Endothelial cell of umbilical vein (primary cell): Measurements from ENCODE around the gene ARRDC1. TPM values are rescaled to one million over a fixed set of nuclear protein-coding genes. Genes with fewer than 3 reads are reported as not detected.

Source experiments
- BruUV-seq: library from RNA; stranded (reverse); fragments of 400-500 nt; replicated peaks from 2 replicates; lab custom pipeline; 2021; lab: Mats Ljungman, UMichigan
- CTCF ChIA-PET: fragments of 300-600, 350-600 bp; sonication (Branson Sonifier 250); formaldehyde crosslinking; loops from one replicate; lab custom pipeline; 2021; ENCODE audit warnings: antibody characterized with exemption, inconsistent platforms; lab: Charles Lee
- POLR2A ChIA-PET: fragments of 300-600, 350-600 bp; sonication (Branson Sonifier 250); formaldehyde crosslinking; loops from one replicate; lab custom pipeline; 2021; ENCODE audit warnings: antibody characterized with exemption, inconsistent platforms; lab: Charles Lee
- DNase-seq: peaks from one replicate; pipeline ENCODE4 v3.0.0-alpha.2; 2011; ENCODE audit warnings: low read depth, low spot score
- FAIRE-seq: peaks from 2 replicates; lab custom pipeline; 2011; peaks lifted over from hg19 to GRCh38; lab: Jason Lieb, UNC
- H2AFZ ChIP-seq: 2 replicates; pipeline ENCODE4 v1.6.0; 2012; ENCODE audit warnings: low read depth, low read length, control low read depth, inconsistent platforms
- H3K27ac ChIP-seq: 2 replicates; pipeline ENCODE4 v1.5.1; 2011; ENCODE audit warnings: low read depth, mild to moderate bottlenecking, control low read depth, low read length, moderate library complexity; ENCODE audit not compliant: insufficient read depth
- H3K27me3 ChIP-seq, 2 experiments: 2 replicates each; pipeline versions ENCODE4 v1.6.0 to v1.6.1; 2011; ENCODE audit warnings: low read length in 2 of 2, mixed read lengths in 1 of 2; ENCODE audit not compliant: control insufficient read depth in 2 of 2, insufficient read depth in 2 of 2
- H3K36me3 ChIP-seq, 2 experiments: 2 replicates in 1 of 2; 3 replicates in 1 of 2; pipeline ENCODE4 v1.5.1; 2011; ENCODE audit warnings: low read length in 2 of 2, mild to moderate bottlenecking in 1 of 2, moderate library complexity in 1 of 2; ENCODE audit not compliant: control insufficient read depth in 2 of 2, insufficient read depth in 2 of 2; ENCODE audit errors: extremely low read depth in 1 of 2
- H3K4me1 ChIP-seq: 3 replicates; pipeline ENCODE4 v1.5.1; 2011; ENCODE audit warnings: mild to moderate bottlenecking, low read length; ENCODE audit not compliant: control insufficient read depth, insufficient read depth; ENCODE audit errors: extremely low read depth
- H3K4me2 ChIP-seq: 2 replicates; pipeline ENCODE4 v1.6.1; 2011; ENCODE audit warnings: low read length, control low read depth, mixed read lengths; ENCODE audit not compliant: insufficient read depth
- H3K4me3 ChIP-seq, 3 experiments: fragments of 200-600 bp in 1 of 3; sonication (generic), shearing (Covaris generic) in 1 of 3; replicated peaks in 1 of 3; 2 replicates each; pipeline ENCODE4 v1.5.1; 2011 to 2016; ENCODE audit warnings: control low read depth in 3 of 3, low read length in 3 of 3, mild to moderate bottlenecking in 2 of 3, inconsistent platforms in 1 of 3, low read depth in 1 of 3, moderate library complexity in 1 of 3; ENCODE audit not compliant: insufficient read depth in 1 of 3
- H3K79me2 ChIP-seq: 2 replicates; pipeline ENCODE4 v1.6.0; 2012; ENCODE audit warnings: low read length, inconsistent platforms; ENCODE audit not compliant: control insufficient read depth, insufficient read depth
- H3K9ac ChIP-seq: replicated peaks from 2 replicates; pipeline ENCODE3; 2011; ENCODE audit warnings: low read length, control low read depth; ENCODE audit not compliant: insufficient read depth; ENCODE audit errors: extremely low read depth
- H3K9me1 ChIP-seq: replicated peaks from 3 replicates; pipeline ENCODE4 v1.6.0; 2011; ENCODE audit warnings: mild to moderate bottlenecking, low read length; ENCODE audit not compliant: control insufficient read depth, insufficient read depth; ENCODE audit errors: extremely low read depth
- H3K9me3 ChIP-seq: replicated peaks from 2 replicates; pipeline ENCODE4 v1.5.1; 2012; ENCODE audit warnings: low read length, inconsistent platforms; ENCODE audit not compliant: control insufficient read depth, insufficient read depth
- H4K20me1 ChIP-seq: replicated peaks from 2 replicates; pipeline ENCODE3; 2011; ENCODE audit warnings: mild to moderate bottlenecking, low read length; ENCODE audit not compliant: control insufficient read depth, insufficient read depth; ENCODE audit errors: extremely low read depth
- CTCF ChIP-seq, 2 donors: IDR thresholded peaks; 1 replicate in 1 of 2; 2 replicates in 1 of 2; pipeline ENCODE4 v1.5.1; 2011; ENCODE audit warnings: low read length in 2 of 2, mild to moderate bottlenecking in 2 of 2, moderate library complexity in 2 of 2, control low read depth in 1 of 2, inconsistent platforms in 1 of 2, low read depth in 1 of 2; ENCODE audit not compliant: insufficient read depth in 1 of 2; ENCODE audit errors: extremely low read depth in 1 of 2
- EZH2 ChIP-seq: IDR thresholded peaks from 2 replicates; pipeline ENCODE4 v1.6.1; 2012; ENCODE audit warnings: borderline replicate concordance, low read depth, mild to moderate bottlenecking, moderate library complexity, low read length, inconsistent platforms; ENCODE audit not compliant: severe bottlenecking
- FOS ChIP-seq: IDR thresholded peaks from 2 replicates; pipeline ENCODE4 v1.6.1; 2011; ENCODE audit warnings: mild to moderate bottlenecking, low read length, moderate library complexity, borderline replicate concordance; ENCODE audit not compliant: insufficient read depth
- GATA2 ChIP-seq: IDR thresholded peaks from 2 replicates; pipeline ENCODE4 v1.7.0; 2011; ENCODE audit warnings: low read depth, mild to moderate bottlenecking, moderate library complexity, mixed read lengths, low read length; ENCODE audit not compliant: insufficient read length, insufficient read depth
- JUN ChIP-seq: IDR thresholded peaks from 2 replicates; pipeline ENCODE4 v1.6.1; 2011; ENCODE audit warnings: borderline replicate concordance, low read depth; ENCODE audit not compliant: insufficient read length, insufficient read depth
- MAX ChIP-seq: IDR thresholded peaks from 2 replicates; pipeline ENCODE4 v1.6.1; 2011; ENCODE audit not compliant: insufficient read depth, insufficient read length
- MYC ChIP-seq: IDR thresholded peaks from one replicate; pipeline ENCODE4 v1.6.1; 2011; ENCODE audit warnings: mild to moderate bottlenecking, low read depth, low read length
- POLR2A ChIP-seq: IDR thresholded peaks from 2 replicates; pipeline ENCODE4 v1.6.1; 2012; ENCODE audit warnings: low read depth, mild to moderate bottlenecking, control low read depth, low read length
- POLR2AphosphoS5 ChIP-seq: IDR thresholded peaks from 2 replicates; pipeline ENCODE4 v1.6.1; 2012; ENCODE audit warnings: low read depth, mild to moderate bottlenecking, control low read depth, low read length, moderate library complexity; ENCODE audit not compliant: insufficient read depth
- dilution Hi-C: fragments of 300-500 bp; cut with MboI; formaldehyde crosslinking; loops from one replicate; pipeline ENCODE4 v1.15.0; 2019; ENCODE audit warnings: low sequenced_read_pairs; ENCODE audit not compliant: extremely low pct_ligation_motif_present
- intact Hi-C: fragments of 100-400 bp; cut with micrococcal nuclease; formaldehyde crosslinking; loops from one replicate; pipeline ENCODE4 v1.10.0; 2022
- polyA plus RNA-seq, 4 experiments: library from polyadenylated mRNA; depleted of rRNA in 3 of 4; stranded (reverse) in 3 of 4; unstranded in 1 of 4; fragments of >200 nt; gene quantifications; 2 replicates each; pipeline versions ENCODE4 v1.2.1 to v1.2.3, GENCODE V29; 2011 to 2012; ENCODE audit warnings: missing spikeins in 1 of 4
- total RNA-seq: library from RNA; stranded (reverse); gene quantifications from 2 replicates; pipeline ENCODE4 v1.2.3, GENCODE V29; 2021

Gene ARRDC1
- total and polyA plus RNA-seq, 2 donors (not counting 3 experiments of a cell fraction or from before 2014, with no cell fraction given): 22.5 to 51.0 TPM

GRCh38 chr9:137607141-137607857 lies 1.8 kb downstream of the ARRDC1 start:
- no peaks in the 10 kb centered on the region for H3K27me3 ChIP-seq
- CTCF ChIA-PET: interaction anchor here (0.5 kb wide), 1 partner anchor 380 kb away, joined by 3 read pairs; the partner anchor contains the start of gene RNF224
- BruUV-seq: no TSS peak
- POLR2A ChIA-PET: no interaction called here
- no peak for TF ChIP-seq JUN
- no peak for TF ChIP-seq MAX
- TF ChIP-seq EZH2: no peak
- TF ChIP-seq FOS: no peak
- TF ChIP-seq CTCF (IDR thresholded peaks at IDR 0.05; ENCODE audit: extremely low read depth in 1 of 2, insufficient read depth in 1 of 2, low read depth in 1 of 2, low read length in 2 of 2): no peak
- no peak for TF ChIP-seq POLR2A
- no peak for TF ChIP-seq POLR2AphosphoS5
- TF ChIP-seq MYC: no peak
- no peak for TF ChIP-seq GATA2
- H3K4me3 ChIP-seq: no peak overlapping the region
- no peaks in the 10 kb centered on the region for H3K79me2 ChIP-seq
- peaks cover 10% of the 10 kb centered on the region for H3K4me1 ChIP-seq
- no peak overlapping the region for H3K4me2 ChIP-seq
- no peaks in the 10 kb centered on the region for H4K20me1 ChIP-seq
- no peak overlapping the region for H2AFZ ChIP-seq
- intact Hi-C loops (no loop called here), dilution Hi-C loops (no loop called here)
- no peak overlapping the region for H3K27ac ChIP-seq
- DNase-seq (no peak), FAIRE-seq (no peak)
- H3K9ac ChIP-seq: no peak overlapping the region
- H3K36me3 ChIP-seq: no peaks in the 10 kb centered on the region
- no peaks in the 10 kb centered on the region for H3K9me1 ChIP-seq
- no peaks in the 10 kb centered on the region for H3K9me3 ChIP-seq
